NCI-H82 treated with DMSO at 0.1 percent for 48 hours (cell line): ENCODE measurements around the gene ITPR2.
A peak's percentile ranks its signal among the peaks of the same experiment; 100 is the strongest.
"Not testable (repeated sequence)": the region's sequence is repeated elsewhere in the genome, so short reads cannot be mapped to it uniquely, and the experiment has no call there.

Experiments
- DNase-seq: peaks from one replicate; lab custom pipeline; 2025; ENCODE audit not compliant: unreplicated experiment; lab: John Stamatoyannopoulos, UW

Gene ITPR2

GRCh38 chr12:26327975-26328644, 504.9 kb downstream of the ITPR2 start:
- DNase-seq = no peak

DNA sequence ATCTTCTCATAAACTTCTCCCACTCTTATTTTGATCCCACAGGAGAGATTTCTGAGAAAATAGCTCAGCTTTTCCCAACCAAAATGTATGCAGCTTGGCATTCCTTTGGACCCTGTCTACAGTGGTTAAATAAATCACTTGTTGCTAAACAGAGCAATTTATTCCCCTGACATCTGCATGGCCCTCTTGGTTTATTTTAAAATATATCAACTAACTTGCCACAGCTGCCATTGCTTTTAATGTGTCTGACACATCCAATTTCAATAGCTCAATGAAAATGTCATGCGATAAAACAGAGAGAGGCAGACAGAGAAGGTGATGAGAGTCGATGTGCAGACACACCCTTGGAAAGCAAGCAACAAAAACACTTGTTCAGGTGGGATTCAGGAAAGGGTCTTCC, 509.3 kb downstream of the ITPR2 start:
- no peak for DNase-seq

DNA sequence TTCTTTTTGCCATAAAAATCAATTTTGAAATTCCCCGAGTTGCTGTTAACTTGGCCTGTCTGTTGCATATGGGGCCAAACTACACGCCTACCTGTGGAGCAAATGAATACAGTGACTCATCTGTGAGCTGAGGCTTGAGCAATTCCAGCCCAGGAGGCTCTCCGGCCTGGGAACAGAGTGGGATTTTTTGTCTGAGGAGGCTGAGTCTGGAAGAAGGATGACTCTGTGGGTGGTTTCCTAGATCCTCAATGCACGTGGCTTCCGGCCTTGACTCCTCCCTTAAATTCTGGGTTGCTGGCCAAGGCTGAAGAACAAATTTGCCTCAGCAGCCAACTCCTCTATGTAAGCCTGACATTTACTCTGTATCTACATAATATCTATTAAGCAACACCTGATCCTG, 513.5 kb downstream of the ITPR2 start:
- DNase-seq = no peak

GRCh38 chr12:26318661-26319068, 514.3 kb downstream of the ITPR2 start:
- DNase-seq = no peak

GRCh38 chr12:26317942-26318575, 514.9 kb downstream of the ITPR2 start:
- no peak for DNase-seq

- DNase-seq = not testable (repeated sequence)
These were observed 518.9 kb downstream of the ITPR2 start for GRCh38 chr12:26314103-26314502.

DNA sequence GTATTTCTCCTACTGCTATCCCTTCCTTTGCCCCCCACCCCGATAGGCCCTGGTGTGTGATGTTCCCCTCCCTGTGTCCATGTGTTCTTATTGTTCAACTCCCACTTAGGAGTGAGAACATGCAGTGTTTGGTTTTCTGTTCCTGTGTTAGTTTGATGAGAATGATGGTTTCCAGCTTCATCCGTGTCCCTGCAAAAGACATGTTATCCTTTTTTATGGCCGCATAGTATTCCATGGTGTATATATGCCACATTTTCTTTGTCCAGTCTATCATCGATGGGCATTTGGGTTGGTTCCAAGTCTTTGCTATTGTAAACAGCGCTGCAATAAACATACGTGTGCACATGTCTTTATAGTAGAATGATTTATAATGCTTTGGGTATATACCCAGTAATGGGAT, 522.5 kb downstream of the ITPR2 start:
- DNase-seq = not testable (repeated sequence)

GRCh38 chr12:26309634-26310033, 523.4 kb downstream of the ITPR2 start:
- DNase-seq = no peak

- DNase-seq = peak; percentile 13
These were observed 528.7 kb downstream of the ITPR2 start for GRCh38 chr12:26304273-26304672.

GRCh38 chr12:26303418-26303817, 529.6 kb downstream of the ITPR2 start:
- no peak for DNase-seq

- DNase-seq = no peak
These were observed 530.2 kb downstream of the ITPR2 start for GRCh38 chr12:26302776-26303175.

DNA sequence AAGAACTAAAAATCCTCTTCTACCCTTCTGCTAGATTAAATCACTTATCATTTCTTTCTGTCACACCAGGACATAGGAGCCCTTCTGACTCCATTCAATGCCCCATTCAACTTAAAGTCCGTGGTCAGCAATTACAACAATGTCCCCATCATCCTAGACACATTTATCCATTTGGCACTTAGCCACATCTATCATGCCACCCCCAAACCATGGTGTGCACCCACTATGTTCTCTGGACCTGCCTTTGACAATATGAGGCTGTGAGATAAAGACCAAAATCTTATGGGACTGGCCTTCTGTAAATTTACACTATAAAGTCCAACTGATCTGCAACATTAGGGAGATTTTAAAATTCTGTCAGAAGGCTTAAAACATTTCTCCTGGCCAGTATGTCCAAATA, 533.2 kb downstream of the ITPR2 start:
- no peak for DNase-seq

DNA sequence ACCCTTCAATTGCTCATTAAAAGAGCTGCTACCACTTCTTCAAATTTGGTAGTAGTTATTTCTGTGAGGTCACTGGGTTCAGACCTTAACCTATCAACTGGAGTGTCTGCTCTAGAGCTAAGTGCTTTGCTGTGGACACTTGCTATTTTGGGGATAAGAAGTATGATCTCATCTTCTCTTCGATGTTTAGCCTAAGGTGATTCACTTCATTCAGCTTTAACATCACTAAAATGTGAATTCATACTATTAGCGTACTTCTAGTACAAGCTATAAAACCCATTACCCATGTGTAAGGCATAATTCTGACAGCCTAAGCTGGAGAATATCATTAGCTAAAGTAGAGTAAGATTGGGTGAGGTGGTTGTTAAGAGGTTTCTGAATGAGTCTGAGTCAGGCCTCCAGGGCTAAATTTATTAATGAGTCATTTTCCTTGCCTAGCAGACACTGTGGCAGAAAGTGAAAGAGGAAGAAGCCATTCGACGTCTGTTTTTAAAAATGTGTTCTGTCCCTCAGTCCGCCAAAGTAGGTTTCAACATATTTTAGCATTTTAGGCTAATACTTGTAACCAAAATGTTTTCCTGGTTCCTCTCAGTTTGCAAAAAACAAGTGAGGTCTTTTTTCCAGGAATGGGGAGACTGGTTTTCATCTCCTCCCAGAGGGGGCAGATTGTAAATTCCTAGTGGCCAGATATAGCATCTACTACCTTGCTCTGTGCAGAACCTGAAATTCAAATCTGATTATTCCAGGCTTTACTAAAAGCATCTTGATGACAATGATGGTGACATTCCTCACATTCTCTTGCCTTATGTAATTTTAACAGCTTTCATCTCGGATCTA, 534.0 kb downstream of the ITPR2 start:
- DNase-seq = peak; percentile 32

DNA sequence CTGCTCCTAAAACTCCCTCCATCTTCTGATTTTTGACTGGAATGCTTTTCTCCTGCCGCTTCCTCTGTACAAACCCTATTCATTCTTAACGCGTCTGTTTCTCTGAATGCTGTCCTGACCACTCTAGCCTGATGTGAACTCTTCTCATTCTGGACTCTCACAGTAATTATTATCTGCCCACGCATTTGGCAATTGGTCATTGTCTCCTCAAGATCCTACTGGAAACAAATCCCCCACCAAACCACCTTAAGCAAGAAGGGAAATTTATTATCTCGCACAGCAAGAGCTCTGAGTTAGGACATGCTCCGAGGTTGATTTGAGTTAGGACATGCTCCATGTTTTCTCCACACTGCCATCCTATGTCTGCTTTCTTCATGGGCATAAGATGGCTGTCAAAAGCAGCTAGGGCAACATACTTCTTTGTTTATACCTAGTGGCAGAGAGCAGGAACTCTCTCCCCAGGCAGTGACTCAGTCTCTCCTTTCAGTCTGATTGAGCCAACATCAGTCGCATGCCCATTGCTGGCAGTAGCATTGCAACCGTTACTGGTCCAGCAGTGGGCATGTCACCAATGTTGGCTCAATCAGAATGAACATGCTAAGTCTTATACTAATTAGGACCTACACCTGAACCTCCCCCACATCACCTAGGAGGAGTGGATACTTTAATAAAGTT, 535.5 kb downstream of the ITPR2 start:
- DNase-seq = no peak

DNA sequence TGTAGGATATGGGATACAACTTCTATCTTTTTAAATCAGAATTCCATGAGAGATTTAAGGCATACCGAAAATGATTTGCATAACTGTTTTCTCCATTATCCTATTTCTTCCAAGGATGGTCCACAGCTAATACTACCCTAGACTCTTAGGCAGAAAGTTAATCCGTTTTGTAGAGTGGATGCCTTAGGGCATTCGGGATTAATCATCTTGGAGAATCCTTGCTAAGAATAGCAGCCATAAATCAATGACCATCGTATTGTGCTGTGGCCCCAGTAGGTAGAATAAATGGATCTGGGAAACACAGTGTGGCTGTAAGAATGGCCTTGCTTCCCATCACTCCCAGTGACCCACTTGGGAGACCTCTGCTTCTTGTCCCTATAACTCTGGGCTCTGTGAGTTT, 538.0 kb downstream of the ITPR2 start:
- peak; percentile 67 for DNase-seq

DNA sequence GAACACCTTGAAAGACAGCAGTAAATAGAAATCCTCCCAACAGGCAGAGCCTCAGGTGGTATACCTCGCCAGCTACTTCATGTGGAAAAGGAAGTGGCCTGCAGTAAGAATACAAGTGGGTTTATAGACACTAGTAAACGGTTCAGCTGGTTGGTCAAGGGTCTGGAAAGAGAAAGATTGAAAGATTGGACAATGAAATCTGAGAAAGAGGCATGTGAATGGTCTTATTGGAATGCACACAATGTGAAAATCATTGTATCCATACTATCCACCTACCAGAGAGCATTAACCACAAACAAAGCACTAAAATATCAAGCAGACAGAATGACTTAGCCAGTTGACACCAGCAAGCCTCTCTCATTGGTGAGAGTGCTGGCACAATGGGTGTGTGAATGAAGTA, 539.4 kb downstream of the ITPR2 start:
- no peak for DNase-seq

DNA sequence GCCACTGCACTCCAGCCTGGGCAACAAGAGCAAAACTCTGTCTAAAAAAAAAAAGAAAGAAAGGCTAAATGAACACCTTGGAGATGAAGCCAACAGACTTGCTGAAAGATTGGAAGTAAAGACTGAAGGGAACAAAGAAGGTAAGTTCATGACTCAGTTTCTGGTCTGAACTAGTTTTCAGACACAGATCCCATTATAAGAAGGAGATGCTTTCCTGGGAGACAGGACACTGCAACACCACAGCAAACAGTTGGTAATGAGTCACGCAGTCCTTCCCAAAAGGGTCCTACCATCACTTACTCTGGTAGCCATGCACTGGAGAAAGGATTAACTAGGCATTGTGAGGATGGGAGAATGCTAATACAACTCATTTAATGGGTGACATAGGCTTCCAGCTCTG, 540.4 kb downstream of the ITPR2 start:
- DNase-seq = no peak

DNA sequence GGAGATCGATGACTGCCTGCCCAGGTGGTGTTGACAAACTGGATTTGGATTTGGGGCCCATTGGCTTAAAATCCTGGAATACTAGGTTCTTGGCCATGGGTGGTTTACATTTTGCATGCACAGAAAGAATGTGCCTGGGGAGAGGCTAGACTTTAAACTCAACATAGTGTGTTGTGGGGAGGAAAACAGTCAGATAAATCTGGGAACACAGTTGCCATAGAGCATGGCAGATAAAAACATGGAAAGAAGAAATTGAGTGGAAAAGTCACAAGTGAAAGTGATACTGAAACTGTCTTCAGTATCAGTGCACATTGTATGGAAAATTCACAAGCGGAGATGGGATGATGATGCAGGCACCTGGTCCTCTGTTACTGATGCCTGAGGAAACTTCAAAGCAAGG, 542.4 kb downstream of the ITPR2 start:
- DNase-seq = no peak

- no peak for DNase-seq
These were observed 545.2 kb downstream of the ITPR2 start for GRCh38 chr12:26287671-26288381.
